NCI-H748 (cell line): ENCODE measurements around the gene PLEKHG5.
A peak's percentile ranks its signal among the peaks of the same experiment; 100 is the strongest.
"Not testable (repeated sequence)": the region's sequence is repeated elsewhere in the genome, so short reads cannot be mapped to it uniquely, and the experiment has no call there.

Experiments
- DNase-seq: peaks from one replicate; lab custom pipeline; 2025; ENCODE audit not compliant: unreplicated experiment; lab: John Stamatoyannopoulos, UW

PLEKHG5 gene

DNA sequence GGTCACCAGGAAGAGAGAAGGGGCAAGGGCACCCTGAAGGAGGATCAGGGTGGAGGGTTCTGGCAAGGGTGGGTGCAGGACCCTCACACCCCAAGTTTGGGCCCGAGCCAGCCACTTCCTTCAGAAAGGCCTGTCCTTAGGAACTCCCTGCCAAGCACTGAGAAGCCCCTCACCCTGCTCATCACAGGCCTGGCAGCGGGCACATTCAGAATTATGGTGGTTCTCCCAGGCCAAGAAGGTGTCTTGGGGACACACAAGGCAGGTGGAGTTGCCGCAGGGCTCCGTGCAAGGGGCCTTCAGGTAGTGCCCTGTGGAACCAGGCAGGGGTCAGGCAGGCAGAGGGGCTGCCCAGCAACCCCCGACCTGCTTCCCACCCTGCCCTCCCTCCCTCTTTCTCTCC, 26.6 kb downstream of the PLEKHG5 start:
- no peak for DNase-seq

DNA sequence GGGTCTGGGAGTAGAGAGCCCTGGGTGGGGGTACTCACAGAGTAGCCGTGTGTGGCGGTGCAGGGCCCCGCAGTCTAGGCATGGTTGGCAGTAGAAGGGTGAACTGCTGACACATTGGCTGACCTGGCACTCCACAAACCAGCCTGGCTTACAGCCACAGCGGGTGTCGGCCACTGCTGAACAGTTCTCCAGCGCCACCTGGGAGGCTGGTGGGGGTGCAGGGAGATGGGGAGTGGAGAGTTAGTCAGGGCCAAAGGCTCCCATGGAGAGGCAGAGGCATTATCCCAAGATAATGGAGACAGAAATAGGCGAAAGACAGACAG, 27.0 kb downstream of the PLEKHG5 start:
- DNase-seq, result no peak

DNA sequence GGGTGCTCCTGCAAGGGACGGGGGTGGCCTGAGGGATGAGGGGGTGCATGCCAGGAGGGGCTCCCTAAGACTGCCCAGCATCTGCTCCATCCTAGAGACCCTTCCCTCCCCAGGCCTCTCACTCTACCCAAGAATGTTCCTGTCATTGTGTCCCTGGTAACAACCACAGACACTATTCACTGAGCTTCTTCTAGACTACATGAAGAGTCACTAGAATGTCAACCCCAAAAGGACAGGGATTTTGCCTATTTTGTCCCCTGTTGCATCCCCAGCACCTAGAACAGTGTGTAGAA, 28.4 kb downstream of the PLEKHG5 start:
- no peak for DNase-seq

DNA sequence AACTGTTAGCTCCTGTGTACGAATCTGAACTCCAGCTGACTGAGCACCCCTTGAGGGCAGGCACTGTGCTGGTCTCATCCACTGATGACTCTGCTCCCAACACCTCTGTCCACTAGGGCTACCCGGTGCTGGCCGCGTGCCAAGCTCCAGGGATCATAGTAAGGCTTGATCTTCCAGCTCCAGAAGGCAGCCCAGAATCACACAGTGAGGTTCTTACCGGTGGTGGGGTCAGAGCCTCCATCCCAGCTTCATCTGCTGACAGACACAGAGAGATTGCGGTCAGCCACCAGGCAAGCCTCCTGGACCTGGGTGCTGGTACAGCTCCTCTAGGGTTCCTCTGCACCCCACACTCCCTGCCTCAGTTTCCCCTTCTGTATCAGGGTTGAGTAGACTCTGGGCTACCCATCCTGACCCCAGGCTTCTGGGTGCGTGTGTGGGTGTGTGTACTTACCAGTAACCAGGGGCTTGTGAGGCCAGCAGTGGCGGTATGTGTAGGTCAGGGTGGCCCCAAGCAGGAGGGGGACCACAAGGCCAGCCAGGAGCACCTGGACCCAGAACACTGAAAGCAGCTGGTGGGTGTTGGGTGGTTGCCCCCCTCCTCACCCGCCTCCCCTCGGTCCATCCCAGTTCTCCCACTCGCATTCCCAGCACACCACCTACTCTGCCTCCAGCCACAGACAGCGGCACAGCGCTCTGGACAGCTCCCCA, 28.9 kb downstream of the PLEKHG5 start:
- no peak for DNase-seq

GRCh38 chr1:6461538-6462411, 29.7 kb downstream of the PLEKHG5 start:
- no peak for DNase-seq

DNA sequence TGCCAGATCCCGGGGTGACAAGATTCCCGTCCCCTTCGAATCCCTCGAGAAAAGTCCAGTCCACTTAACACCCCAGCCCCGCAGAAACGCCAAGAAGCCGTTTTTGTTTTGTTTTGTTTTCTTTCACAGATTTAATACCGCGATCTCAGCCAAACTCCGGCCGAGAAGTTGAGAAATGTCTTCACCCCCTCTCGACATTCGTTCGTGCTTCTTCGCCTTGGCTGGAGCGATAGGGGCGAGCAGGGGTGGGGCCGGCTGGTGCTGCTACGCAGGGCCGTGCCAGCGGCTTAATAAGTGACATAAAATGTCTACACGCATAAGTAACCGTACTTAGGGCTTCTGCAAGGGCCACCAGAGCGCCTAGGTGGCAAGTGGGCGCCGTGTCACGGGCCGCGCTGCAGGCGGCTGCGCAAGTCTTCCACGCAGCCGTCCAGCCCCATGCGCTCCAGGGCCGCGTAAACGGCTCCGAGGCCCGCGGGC, 30.4 kb downstream of the PLEKHG5 start:
- DNase-seq, result no peak

DNA sequence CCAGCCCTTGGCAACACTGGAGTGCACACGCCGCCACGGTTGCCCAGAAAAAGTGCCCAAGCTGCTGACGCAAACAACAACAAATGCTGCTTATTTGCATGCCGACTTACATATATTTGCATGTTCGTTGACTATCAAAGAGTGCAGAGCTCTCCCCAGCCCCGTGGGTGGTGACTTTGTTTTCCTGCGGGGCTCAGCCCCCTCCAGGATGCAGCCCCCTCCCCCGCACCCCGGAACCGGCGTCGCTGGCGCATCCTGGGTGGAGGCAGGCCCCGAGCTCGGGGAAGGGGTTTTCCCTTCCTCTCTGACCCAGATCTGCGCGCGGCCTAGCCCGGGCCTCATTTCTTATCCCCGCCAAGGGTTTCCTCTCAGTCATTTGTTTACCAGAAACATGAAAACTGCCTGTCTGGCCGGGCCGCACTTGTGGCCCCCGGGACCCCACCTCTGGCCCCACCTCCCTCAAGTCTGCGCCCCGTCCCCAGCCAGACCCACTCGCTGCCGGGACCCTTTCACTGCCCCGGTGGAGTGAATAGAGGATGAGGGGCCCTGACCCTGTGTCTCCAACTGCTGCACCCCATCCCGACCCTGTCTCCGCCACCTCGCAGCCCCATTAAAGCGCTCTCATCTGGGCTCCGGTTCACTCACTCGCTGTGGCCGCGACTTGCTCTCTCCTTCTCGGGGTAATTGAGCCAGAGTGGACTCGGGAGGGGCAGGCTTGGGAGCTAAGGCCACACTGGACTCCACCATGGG, 31.0 kb downstream of the PLEKHG5 start:
- DNase-seq, result no peak

DNA sequence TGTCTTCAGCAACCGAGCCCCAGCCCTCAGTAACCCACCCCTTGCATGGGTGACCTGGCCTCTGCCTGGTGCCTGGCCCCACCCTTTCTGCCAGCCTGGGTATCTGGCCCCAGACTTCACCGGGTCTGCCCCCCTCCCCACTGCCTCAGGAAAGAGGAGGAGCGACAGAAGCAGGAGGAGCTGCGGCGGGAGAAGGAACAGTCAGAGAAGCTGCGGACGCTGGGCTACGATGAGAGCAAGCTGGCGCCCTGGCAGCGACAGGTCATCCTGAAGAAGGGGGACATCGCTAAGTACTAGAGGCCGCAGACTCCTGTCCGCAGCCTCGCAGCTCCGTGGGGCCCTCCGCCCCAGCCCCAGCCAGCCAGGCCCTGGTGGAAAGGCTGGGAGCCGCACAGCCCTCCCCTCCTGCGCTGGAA, 31.6 kb downstream of the PLEKHG5 start:
- no peak for DNase-seq

- DNase-seq, result no peak
These were observed 34.5 kb downstream of the PLEKHG5 start for GRCh38 chr1:6456800-6457466.

DNA sequence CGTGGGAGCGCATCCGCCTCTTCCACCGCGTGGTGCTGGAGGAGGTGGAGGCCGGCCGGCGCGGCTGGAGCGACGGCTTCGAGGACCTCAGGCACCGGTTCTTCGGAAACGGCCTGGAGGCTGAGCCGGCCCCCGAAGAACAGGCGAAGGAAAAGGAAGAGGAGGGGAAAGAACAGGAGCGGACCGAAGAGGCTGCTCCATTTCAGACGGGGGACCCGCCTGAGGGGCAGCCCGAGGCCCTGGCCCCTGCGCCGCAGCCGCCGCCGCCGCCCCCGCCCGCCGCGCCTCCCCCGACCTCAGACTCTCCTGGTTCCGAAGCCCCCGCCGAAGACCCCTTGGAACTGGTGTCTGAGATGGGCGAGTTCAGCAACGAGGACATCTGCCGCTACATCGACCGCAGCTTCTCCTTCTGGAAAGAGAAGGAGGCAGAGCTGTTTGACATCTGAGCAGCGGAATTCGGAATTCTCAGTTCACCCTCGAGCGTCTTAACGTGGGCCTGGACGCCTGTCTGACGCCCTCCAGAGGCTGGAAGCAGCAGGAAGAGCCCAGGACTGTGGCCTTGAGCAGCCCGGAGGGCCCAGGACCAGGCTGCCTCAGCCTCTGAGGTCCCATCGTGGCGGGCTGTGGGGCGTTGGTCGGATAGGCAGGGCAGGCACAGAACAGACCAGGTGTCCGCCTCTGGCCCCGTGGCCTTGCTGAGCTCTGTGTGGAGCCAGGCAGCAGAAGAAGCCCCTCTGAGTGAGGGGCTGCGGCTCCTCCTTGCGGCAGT, 35.5 kb downstream of the PLEKHG5 start:
- DNase-seq, result not testable (repeated sequence)

DNA sequence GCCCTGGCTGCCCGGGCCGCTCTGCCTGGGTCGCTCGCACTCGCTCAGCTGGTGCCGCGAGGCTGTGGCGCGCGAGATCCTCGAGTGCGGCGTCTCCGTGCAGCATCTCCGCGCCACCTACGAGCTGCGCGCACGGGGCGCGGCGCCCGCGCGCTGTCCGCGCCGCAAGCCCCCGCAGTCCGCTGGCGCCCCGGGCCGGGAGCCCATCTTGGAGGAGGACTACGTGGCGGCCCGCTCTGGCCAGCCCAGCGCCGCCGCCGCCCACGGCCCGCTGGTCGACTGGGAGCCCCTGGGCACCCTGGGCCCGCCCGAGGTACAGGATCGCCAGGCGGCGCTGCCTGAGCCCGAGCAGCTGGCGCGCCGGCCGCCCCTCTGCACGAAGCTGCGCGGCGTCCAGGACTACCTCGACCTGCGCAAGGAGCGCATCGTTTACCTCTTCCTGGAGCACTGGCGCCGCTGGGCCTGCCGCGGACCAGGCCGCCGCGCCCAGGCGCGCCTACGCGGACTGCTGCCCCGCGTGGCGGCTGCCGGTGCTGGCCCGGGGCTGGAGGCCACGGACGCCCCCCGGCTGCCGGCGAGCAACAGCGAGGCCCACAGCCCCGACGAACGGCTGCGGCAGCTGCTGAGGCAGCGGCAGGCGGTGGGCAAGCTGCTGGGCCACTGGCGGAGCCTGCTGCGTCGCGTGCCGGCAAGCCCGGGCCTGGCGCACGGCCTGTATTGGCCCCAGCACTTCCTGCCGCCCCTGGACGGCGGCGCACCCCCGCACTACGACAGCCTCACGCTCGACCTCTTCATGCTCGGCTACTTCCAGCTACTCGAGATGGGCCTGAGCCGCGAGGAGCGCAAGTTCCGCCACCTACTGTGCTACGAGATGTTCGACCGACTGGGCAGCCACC, 36.4 kb downstream of the PLEKHG5 start:
- DNase-seq, result no peak

- not testable (repeated sequence) for DNase-seq
These were observed 37.3 kb downstream of the PLEKHG5 start for GRCh38 chr1:6453895-6454855.

DNA sequence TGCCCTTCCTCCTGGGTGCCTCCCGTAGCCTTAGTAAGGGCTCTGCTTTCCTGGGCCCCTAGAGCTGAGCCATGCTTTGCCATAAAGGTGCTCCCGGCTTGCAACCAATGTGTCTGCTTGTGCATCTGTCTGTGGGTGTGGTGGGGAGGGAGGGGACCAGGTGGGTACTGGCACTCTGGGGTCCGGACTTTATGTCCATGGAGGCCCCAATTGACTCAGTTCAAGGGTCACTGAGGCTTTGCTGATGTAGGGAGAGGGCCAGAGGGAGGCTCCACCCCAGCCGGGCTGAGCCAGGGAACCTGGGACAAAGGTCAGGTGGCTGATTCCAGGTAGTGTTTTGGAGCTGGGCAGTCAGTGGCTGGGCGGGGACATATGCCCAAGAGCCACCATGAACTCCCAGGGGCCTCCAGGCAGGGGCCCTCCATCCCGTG, 40.5 kb downstream of the PLEKHG5 start:
- no peak for DNase-seq

DNA sequence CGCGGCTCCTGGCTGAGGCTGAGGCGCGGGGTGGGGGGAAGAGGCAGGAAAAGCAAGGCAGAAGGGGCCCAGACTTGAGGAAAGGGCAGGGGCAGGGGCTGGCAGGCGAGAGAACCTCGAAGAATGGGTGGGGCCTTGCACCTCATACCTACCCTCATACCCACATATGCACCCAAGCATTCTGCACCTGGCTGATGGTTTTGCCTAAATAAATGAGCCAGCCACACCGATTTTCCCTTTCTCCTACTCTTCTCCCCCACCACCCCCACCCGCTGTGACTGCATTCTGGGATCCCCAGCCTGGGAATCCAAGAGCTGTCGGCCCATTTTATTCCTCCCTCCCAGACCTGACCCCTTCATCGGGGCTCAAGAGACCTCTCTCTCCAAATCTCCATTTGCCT, 41.0 kb downstream of the PLEKHG5 start:
- not testable (repeated sequence) for DNase-seq

DNA sequence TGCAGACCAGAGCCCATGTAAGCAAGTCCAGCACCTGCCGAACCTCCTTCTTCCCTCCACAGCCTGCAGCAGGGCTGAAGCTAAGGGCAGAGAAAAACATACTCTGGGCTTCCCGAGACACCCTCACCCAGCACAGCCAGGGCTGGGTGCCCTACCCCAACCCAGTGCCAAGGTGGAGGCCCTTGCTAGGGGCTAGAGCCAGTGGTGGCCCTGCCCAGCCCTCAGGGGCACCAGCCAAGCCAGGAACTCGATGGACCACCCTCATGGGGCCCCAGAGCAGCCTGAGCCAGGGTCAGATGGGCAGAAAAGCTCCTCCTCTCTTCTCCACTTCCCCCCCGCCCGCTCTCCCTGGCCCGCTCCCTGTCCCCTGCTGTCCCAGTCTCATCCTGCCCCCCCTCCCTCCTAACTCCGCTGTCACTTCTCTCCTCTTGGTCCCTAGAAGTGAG, 41.4 kb downstream of the PLEKHG5 start:
- DNase-seq, result no peak

DNA sequence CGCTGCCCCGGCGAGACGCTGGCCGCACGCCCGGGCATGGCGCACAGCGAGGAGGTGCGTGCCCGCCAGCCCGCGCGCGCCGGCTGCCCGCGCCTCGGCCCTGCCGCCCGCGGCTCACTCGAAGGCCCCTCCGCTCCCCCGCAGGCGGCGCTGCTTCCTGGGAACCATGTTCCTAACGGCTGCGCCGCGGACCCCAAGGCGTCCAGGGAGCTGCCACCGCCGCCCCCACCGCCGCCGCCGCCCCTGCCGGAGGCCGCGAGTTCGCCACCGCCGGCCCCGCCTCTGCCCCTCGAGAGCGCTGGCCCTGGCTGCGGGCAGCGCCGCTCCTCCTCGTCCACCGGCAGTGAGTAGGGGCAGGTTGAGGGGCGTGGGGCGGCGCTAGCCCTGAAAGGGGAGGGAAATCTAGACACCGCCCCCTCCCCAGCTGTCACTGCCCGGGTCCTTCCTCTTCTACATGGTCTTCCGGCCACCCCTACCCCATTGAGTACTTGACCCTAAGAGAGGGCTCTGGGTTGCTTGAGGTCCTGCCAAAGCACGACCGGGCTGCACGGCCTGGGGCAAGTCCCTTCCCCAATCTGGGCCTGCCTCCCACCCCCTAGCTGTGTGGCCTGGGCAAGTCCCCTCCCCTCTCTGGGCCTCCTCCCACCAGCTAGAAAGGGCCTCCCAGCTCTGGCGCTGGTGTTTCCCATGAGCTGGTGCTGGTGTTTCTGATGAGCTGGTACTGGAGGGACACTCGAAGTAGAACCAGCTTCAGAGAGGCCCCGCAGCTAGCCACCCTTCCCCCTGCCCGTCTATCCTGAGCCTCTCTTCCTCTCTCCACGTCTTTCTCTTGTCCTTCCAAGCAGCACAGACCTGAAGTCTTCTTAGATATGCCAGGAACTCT, 42.5 kb downstream of the PLEKHG5 start:
- peak; percentile 63 for DNase-seq
